Karpas-422 (cell line): ENCODE measurements around the gene UBXN1. TPM values are rescaled to one million over a fixed set of nuclear protein-coding genes. Genes with fewer than 3 reads are reported as not detected.

Experiments used
- DNase-seq: peaks from one replicate; pipeline ENCODE4 v3.0.0-alpha.2; 2015
- H2AFZ ChIP-seq: fragments of 200-600 bp; sonication (generic); 2 replicates; pipeline ENCODE4 v1.6.1; 2014; ENCODE audit warnings: antibody characterized with exemption, low read length, mixed read lengths
- H3K27ac ChIP-seq: fragments of 200-600 bp; sonication (generic); 2 replicates; pipeline ENCODE4 v1.5.1; 2014; ENCODE audit warnings: mild to moderate bottlenecking, low read length, moderate library complexity
- H3K27me3 ChIP-seq: fragments of 200-600 bp; sonication (generic); 2 replicates; pipeline ENCODE4 v1.6.1; 2014; ENCODE audit warnings: low read length, mixed read lengths
- H3K36me3 ChIP-seq: fragments of 200-600 bp; sonication (generic); 2 replicates; pipeline ENCODE4 v1.6.1; 2014; ENCODE audit warnings: low read length, mixed read lengths; ENCODE audit not compliant: insufficient read depth
- H3K4me1 ChIP-seq: fragments of 200-600 bp; sonication (generic); 2 replicates; pipeline ENCODE4 v1.6.1; 2014; ENCODE audit warnings: mild to moderate bottlenecking, low read length, mixed read lengths
- H3K4me2 ChIP-seq: fragments of 200-600 bp; sonication (generic); 2 replicates; pipeline ENCODE4 v1.6.1; 2014; ENCODE audit warnings: low read length, low read depth, mild to moderate bottlenecking; ENCODE audit not compliant: poor library complexity, severe bottlenecking
- H3K4me3 ChIP-seq: fragments of 200-600 bp; sonication (generic); 2 replicates; pipeline ENCODE4 v1.5.1; 2014; ENCODE audit warnings: mild to moderate bottlenecking, antibody characterized with exemption, low read length, mixed read lengths
- H3K79me2 ChIP-seq: fragments of 200-600 bp; sonication (generic); 2 replicates; pipeline ENCODE4 v1.6.1; 2014; ENCODE audit warnings: mild to moderate bottlenecking, low read length, mixed read lengths
- H3K9ac ChIP-seq: fragments of 200-600 bp; sonication (generic); 2 replicates; pipeline ENCODE4 v1.6.0; 2014; ENCODE audit warnings: low read length
- H3K9me2 ChIP-seq: fragments of 200-600 bp; sonication (generic), shearing (Covaris generic); replicated peaks from 2 replicates; pipeline ENCODE4 v1.6.0; 2014; ENCODE audit warnings: mild to moderate bottlenecking, low read length, moderate library complexity; ENCODE audit not compliant: insufficient read depth
- H3K9me3 ChIP-seq: fragments of 300-700, 200-600 bp; sonication (generic); 2 replicates; pipeline ENCODE4 v1.6.1; 2014; ENCODE audit warnings: low read length, mixed read lengths
- H4K20me1 ChIP-seq: fragments of 200-600 bp; sonication (generic); 2 replicates; pipeline ENCODE4 v1.6.1; 2014; ENCODE audit warnings: mild to moderate bottlenecking, antibody characterized with exemption, low read length, low read depth; ENCODE audit not compliant: insufficient read depth
- total RNA-seq: library from RNA; depleted of rRNA; stranded (reverse); fragments of >200 nt; shearing (Covaris generic); gene quantifications from 2 replicates; pipeline ENCODE4 v1.2.3, GENCODE V29; 2014; ENCODE audit warnings: low replicate concordance

UBXN1 gene
- total RNA-seq, 1 experiment from 2014 or later: 160 TPM

DNA sequence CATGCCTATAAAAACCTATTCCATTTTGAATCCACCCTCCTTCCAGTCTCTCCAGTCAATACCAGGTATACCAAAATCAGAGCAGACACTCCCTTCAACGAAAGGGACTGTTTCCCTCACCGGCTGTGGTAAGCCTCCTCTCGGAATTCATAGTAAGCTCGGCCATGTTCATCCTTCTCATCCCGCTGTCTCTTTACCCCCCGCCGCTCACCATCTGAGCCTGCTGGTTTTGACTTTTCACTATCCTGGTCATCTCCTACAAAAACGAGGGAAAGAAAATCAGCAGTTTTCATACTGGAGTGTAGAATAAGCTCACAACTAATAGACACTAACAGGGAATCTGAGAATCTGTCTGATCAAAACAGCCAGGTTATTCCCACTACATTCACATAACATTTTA, 45.3 kb upstream of the UBXN1 start:
- H3K9ac ChIP-seq: peak overlapping the region; percentile 16; the same call in 1 of the 2 replicates
- H4K20me1 ChIP-seq: peaks cover 25% of the 10 kb centered on the region
- peaks cover 62% of the 10 kb centered on the region for H3K36me3 ChIP-seq
- H3K4me1 ChIP-seq: peaks cover 17% of the 10 kb centered on the region
- H3K4me2 ChIP-seq: peak overlapping the region; percentile 89
- H3K9me2 ChIP-seq: no peaks in the 10 kb centered on the region
- H2AFZ ChIP-seq: no peak overlapping the region
- H3K4me3 ChIP-seq: peak overlapping the region; percentile 89; the same call in 1 of the 2 replicates
- H3K27me3 ChIP-seq: no peaks in the 10 kb centered on the region
- no peak for DNase-seq
- H3K9me3 ChIP-seq: no peaks in the 10 kb centered on the region
- H3K79me2 ChIP-seq: peaks cover 78% of the 10 kb centered on the region
- H3K27ac ChIP-seq: 0 out of 2 replicates have a peak overlapping the region, but pooled peaks have one; percentile 94

DNA sequence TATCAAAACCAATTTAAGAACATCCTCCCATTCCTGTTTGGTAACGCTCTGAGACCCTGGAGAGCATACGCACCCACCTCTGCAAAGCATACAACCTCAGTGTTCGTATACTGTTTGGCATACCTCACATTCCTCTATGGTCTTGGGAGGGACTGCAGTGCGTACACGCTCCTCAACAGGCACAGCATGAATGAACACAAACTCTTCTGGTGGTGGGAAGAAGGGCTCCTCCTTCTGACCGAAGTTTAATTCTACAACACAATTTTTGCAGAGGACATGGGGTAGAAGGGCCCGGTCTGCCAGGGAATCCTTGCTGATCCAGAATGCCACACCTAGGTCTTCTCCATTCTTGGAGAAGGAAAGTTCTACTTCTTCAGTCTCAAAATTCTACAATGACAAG, 43.1 kb upstream of the UBXN1 start:
- no peak for DNase-seq
- H3K4me1 ChIP-seq: peaks cover 17% of the 10 kb centered on the region
- peaks cover 77% of the 10 kb centered on the region for H3K36me3 ChIP-seq
- H3K9me2 ChIP-seq: no peaks in the 10 kb centered on the region
- no peaks in the 10 kb centered on the region for H3K9me3 ChIP-seq
- no peak overlapping the region for H2AFZ ChIP-seq
- no peak overlapping the region for H3K27ac ChIP-seq
- H3K4me2 ChIP-seq: no peak overlapping the region
- H3K9ac ChIP-seq: no peak overlapping the region
- H4K20me1 ChIP-seq: peaks cover 25% of the 10 kb centered on the region
- no peaks in the 10 kb centered on the region for H3K27me3 ChIP-seq
- peaks cover 74% of the 10 kb centered on the region for H3K79me2 ChIP-seq
- H3K4me3 ChIP-seq: no peak overlapping the region

DNA sequence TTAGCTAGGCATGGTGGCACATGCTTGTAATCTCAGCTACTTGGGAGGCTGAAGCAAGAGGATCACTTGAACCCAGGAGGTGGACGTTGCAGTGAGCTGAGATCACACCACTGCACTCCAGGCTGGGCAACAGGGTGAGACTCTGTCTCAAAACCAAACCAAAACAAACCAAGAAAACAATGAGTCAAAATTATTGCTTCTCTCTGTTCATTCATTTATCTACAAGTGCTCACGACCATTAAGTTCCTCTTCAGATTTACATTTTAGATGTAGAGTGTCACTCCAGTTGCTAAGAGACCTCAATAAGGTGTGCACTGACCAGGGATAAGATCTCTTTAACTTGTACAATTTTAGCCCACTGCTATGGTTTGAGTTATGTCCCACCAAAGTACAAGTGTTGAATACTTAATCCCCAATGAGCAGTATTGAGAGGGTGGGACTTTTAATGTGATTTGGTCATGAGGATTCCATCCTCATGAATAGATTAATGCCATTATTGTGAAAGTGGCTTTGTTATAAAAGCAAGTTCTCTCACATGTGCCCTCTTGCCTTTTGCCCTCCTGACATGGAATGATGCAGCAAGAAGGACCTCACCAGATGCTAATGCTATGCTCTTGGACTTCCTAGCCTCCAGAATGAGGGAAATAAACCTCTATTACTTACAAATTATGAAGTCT, 40.6 kb upstream of the UBXN1 start:
- Histone ChIP-seq H2AFZ (no peak overlapping the region), H3K9me2 (no peaks in the 10 kb centered on the region), H3K27me3 (no peaks in the 10 kb centered on the region), H3K9me3 (no peaks in the 10 kb centered on the region), H3K4me2 (no peak overlapping the region), H3K79me2 (peaks cover 62% of the 10 kb centered on the region), H4K20me1 (0 out of 2 replicates have a peak, but pooled peaks cover 4% of the 10 kb centered on the region), H3K27ac (no peak overlapping the region), H3K4me1 (peaks cover 5% of the 10 kb centered on the region), H3K36me3 (peaks cover 84% of the 10 kb centered on the region), H3K9ac (no peak overlapping the region), H3K4me3 (no peak overlapping the region)
- DNase-seq: no peak

DNA sequence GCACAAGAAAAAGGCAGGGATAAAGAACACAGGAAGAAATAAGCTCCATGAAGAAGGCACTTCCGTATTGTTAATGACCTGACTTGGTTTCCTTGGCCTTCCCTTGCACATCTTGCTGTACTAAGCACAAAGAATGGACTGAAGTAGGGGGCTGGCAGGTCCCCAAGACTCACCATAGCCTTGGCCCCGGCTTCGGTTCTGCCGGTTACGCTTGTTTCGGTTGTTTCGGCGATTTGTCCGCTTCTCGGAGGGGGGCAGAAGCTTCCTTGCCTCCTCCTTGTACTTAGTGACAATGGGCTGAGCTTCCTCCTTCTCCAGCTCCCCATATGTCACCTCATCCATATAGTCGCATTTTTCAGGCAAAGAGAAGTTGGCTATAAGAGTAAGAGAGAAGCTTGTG, 37.9 kb upstream of the UBXN1 start:
- no peak overlapping the region for H3K4me2 ChIP-seq
- H2AFZ ChIP-seq: no peak overlapping the region
- no peak overlapping the region for H3K27ac ChIP-seq
- no peaks in the 10 kb centered on the region for H4K20me1 ChIP-seq
- H3K27me3 ChIP-seq: no peaks in the 10 kb centered on the region
- H3K9ac ChIP-seq: no peak overlapping the region
- H3K36me3 ChIP-seq: peaks cover 80% of the 10 kb centered on the region
- H3K4me3 ChIP-seq: no peak overlapping the region
- H3K4me1 ChIP-seq: no peaks in the 10 kb centered on the region
- DNase-seq: no peak
- peaks cover 35% of the 10 kb centered on the region for H3K79me2 ChIP-seq
- H3K9me2 ChIP-seq: no peaks in the 10 kb centered on the region
- no peaks in the 10 kb centered on the region for H3K9me3 ChIP-seq

DNA sequence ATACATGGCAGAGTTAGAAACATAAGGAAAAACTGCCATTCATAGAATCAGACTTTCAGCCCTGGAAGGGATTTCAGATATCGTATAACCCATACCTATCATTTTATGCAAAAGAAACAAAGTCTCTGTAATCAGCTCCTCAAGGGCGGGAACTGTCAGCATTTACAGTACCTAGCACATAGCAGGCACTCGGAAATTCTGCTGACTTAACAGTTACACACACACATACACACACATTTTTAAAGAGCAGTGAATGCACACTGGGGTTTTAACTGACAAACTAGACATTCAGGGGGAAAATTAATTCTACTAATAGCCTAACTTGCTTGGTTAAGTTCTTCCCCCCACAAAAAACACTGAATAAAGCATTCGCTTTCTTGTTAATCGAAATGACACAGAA, 37.3 kb upstream of the UBXN1 start:
- no peaks in the 10 kb centered on the region for H3K4me1 ChIP-seq
- H3K9me3 ChIP-seq: no peaks in the 10 kb centered on the region
- H3K27ac ChIP-seq: no peak overlapping the region
- peaks cover 77% of the 10 kb centered on the region for H3K36me3 ChIP-seq
- H3K9ac ChIP-seq: no peak overlapping the region
- no peak for DNase-seq
- no peaks in the 10 kb centered on the region for H4K20me1 ChIP-seq
- peaks cover 29% of the 10 kb centered on the region for H3K79me2 ChIP-seq
- no peak overlapping the region for H2AFZ ChIP-seq
- H3K27me3 ChIP-seq: no peaks in the 10 kb centered on the region
- H3K4me2 ChIP-seq: no peak overlapping the region
- no peak overlapping the region for H3K4me3 ChIP-seq
- no peaks in the 10 kb centered on the region for H3K9me2 ChIP-seq

DNA sequence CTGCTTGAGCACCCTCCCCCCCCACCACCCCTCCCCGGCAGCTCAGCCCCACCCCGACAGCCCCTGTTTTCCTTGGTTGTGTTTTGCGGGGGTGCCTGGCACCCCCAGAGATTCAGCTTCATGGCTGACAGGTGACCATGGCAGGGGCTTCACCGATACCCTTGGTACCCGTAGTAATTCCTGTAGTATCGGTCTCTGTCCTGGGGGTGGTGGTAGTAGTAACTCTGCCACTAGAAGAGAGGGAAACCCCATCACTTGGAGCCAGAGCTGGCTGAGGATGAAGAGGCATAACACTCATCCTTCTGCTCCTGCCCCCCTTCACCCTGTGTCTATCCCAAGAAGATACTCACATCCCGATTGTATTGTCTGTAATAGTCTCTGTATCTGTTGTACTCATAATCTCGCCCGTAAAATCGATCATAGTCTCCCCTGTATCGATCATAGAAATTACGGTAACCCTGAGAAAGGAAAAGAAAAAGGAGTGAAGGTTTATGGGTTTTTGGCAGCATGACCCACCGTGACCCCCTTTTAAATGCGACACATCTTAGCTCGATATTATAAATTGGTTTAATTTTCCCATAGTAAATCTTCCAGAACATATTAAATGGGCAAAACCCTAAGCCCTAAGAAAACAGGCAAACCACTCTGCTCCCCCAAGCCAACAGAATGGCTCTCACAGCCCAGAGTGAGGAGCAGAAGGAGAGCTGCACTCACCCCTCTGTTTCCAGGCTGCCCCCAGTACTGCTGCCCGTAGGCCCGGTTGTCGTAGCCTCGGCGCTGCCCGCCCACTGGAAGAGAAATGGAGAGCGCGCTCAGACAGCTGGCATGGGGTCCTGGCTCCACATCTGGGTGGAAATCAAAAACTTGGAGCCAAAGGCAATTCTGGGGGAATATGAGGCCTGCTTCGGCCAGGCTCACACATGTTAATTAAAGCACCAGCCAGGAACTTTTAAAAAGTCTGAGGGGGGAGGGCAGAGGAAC, 36.6 kb upstream of the UBXN1 start:
- H3K4me3 ChIP-seq: no peak overlapping the region
- no peak overlapping the region for H3K9ac ChIP-seq
- DNase-seq: no peak
- H4K20me1 ChIP-seq: no peaks in the 10 kb centered on the region
- H3K4me1 ChIP-seq: no peaks in the 10 kb centered on the region
- no peaks in the 10 kb centered on the region for H3K9me3 ChIP-seq
- peaks cover 24% of the 10 kb centered on the region for H3K79me2 ChIP-seq
- no peaks in the 10 kb centered on the region for H3K9me2 ChIP-seq
- no peaks in the 10 kb centered on the region for H3K27me3 ChIP-seq
- H3K4me2 ChIP-seq: no peak overlapping the region
- no peak overlapping the region for H2AFZ ChIP-seq
- H3K27ac ChIP-seq: no peak overlapping the region
- peaks cover 72% of the 10 kb centered on the region for H3K36me3 ChIP-seq

DNA sequence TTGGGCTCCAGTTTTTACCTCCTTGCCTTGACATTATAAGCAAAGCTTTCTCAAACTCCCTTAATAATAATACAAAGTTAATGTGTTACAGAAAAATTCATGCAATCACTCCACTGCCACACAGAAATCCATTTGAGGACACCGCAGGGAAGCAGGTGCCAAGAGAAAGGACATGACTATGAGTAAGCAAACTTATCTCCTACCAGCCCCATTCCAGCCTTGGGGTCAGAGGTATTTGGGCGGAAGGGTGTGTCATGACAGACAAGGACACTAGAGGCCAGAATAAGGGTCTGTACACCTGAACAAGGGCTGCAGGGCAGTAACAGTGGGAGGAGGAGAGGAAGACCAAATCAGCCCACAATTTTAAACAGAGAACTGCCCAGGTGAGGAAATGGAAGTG, 34.5 kb upstream of the UBXN1 start:
- Histone ChIP-seq H3K9me3 (no peaks in the 10 kb centered on the region), H3K9me2 (no peaks in the 10 kb centered on the region), H4K20me1 (no peaks in the 10 kb centered on the region), H3K27ac (no peak overlapping the region), H2AFZ (no peak overlapping the region), H3K27me3 (no peaks in the 10 kb centered on the region), H3K4me2 (no peak overlapping the region), H3K36me3 (peaks cover 58% of the 10 kb centered on the region), H3K4me3 (no peak overlapping the region), H3K9ac (no peak overlapping the region), H3K79me2 (peaks cover 15% of the 10 kb centered on the region; the same call in 1 of the 2 replicates), H3K4me1 (peaks cover 14% of the 10 kb centered on the region)
- DNase-seq: peak; percentile 44

DNA sequence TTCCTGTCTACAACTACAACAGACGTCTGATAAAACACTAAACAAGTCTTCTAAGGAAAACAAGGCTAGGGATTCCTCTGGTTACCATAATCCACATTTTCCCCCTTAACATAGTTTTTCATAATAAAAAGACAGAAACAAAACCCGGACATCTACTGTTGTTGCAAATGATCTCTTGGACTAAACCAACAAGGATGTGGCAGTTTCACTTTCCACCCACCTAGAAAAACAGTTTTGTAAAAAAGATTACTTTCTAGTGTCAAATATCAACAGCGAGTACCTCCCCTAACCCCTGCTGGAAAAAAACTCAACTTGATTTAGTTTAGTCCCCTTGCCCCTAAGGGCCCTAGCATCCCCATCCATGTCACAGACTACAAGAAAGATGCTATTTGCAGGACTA, 34.0 kb upstream of the UBXN1 start:
- Histone ChIP-seq H2AFZ (no peak overlapping the region), H3K27ac (no peak overlapping the region), H3K4me3 (no peak overlapping the region), H3K9me3 (no peaks in the 10 kb centered on the region), H3K36me3 (peaks cover 57% of the 10 kb centered on the region), H3K79me2 (peaks cover 14% of the 10 kb centered on the region; the same call in 1 of the 2 replicates), H3K27me3 (no peaks in the 10 kb centered on the region), H3K4me1 (peaks cover 19% of the 10 kb centered on the region), H3K9ac (no peak overlapping the region), H3K4me2 (no peak overlapping the region), H3K9me2 (no peaks in the 10 kb centered on the region), H4K20me1 (no peaks in the 10 kb centered on the region)
- peak; percentile 40 for DNase-seq
